ENCODE data around the gene TMEM273. TPM values are rescaled to one million over a fixed set of nuclear protein-coding genes. Genes with fewer than 3 reads are reported as not detected.

The TMEM273 gene
- total and polyA plus RNA-seq, 2 of the 4 experiments (the other 2 are of a cell fraction) = not detected

DNA sequence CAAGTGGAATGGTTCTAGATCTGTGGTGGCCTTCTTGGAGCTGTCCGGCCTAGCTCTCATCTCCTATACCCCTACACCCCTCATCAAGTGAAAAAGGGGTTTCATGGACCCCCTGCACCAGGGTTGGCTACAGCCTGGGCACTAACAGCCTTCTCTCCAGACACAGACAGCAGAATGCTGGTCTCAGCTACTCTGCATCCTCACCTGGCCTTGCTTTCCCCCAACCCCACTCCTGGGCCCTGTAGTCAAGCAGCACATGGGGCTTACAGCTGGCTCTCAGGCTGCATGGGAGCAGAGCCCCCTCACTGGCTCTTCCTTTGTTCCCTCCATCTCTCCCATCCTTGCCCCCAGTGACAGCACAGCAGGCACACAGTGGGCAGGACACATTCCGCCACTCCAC, 20.8 kb upstream of the TMEM273 start:
- H4K8ac ChIP-seq (ENCODE audit: low read depth in 2 of 2, low read length in 2 of 2) = no peak overlapping the region
- ATAC-seq (ENCODE audit: low read depth) (no peak), DNase-seq (no peak)
- no peaks in the 10 kb centered on the region for H3K79me1 ChIP-seq (ENCODE audit: low read depth in 1 of 2, low read length in 2 of 2)
- TF ChIP-seq MAZ (IDR thresholded peaks at IDR 0.05; ENCODE audit: borderline replicate concordance, low read depth, low read length) (no peak), POLR2A (IDR thresholded peaks at IDR 0.05; ENCODE audit: low read depth, low read length) (no peak), SMC3 (IDR thresholded peaks at IDR 0.05; ENCODE audit: low read depth, low read length) (no peak), CEBPB (IDR thresholded peaks at IDR 0.05; ENCODE audit: low read depth, low read length) (no peak), RAD21 (IDR thresholded peaks at IDR 0.05; ENCODE audit: low read length) (no peak), RFX5 (IDR thresholded peaks at IDR 0.05; ENCODE audit: low read depth, low read length) (no peak), CHD1 (IDR thresholded peaks at IDR 0.05; ENCODE audit: low read depth, low read length) (no peak), FOS (IDR thresholded peaks at IDR 0.05; ENCODE audit: low read depth, low read length) (no peak), MAFK (IDR thresholded peaks at IDR 0.05; ENCODE audit: low read depth, low read length) (no peak), MXI1 (IDR thresholded peaks at IDR 0.05; ENCODE audit: borderline replicate concordance, low read depth, low read length) (no peak), NFE2L2 (IDR thresholded peaks at IDR 0.05; ENCODE audit: low read depth, low read length) (no peak), RCOR1 (IDR thresholded peaks at IDR 0.05; ENCODE audit: insufficient replicate concordance, low read length) (no peak), BHLHE40 (IDR thresholded peaks at IDR 0.05; ENCODE audit: low read depth, low read length) (no peak)
- TF ChIP-seq, protein P1, sequence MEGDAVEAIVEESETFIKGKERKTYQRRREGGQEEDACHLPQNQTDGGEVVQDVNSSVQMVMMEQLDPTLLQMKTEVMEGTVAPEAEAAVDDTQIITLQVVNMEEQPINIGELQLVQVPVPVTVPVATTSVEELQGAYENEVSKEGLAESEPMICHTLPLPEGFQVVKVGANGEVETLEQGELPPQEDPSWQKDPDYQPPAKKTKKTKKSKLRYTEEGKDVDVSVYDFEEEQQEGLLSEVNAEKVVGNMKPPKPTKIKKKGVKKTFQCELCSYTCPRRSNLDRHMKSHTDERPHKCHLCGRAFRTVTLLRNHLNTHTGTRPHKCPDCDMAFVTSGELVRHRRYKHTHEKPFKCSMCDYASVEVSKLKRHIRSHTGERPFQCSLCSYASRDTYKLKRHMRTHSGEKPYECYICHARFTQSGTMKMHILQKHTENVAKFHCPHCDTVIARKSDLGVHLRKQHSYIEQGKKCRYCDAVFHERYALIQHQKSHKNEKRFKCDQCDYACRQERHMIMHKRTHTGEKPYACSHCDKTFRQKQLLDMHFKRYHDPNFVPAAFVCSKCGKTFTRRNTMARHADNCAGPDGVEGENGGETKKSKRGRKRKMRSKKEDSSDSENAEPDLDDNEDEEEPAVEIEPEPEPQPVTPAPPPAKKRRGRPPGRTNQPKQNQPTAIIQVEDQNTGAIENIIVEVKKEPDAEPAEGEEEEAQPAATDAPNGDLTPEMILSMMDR (conservative IDR thresholded peaks at IDR 0.05; ENCODE audit: low read depth, low read length) = no peak
- TF ChIP-seq, protein P2, sequence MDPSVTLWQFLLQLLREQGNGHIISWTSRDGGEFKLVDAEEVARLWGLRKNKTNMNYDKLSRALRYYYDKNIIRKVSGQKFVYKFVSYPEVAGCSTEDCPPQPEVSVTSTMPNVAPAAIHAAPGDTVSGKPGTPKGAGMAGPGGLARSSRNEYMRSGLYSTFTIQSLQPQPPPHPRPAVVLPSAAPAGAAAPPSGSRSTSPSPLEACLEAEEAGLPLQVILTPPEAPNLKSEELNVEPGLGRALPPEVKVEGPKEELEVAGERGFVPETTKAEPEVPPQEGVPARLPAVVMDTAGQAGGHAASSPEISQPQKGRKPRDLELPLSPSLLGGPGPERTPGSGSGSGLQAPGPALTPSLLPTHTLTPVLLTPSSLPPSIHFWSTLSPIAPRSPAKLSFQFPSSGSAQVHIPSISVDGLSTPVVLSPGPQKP (IDR thresholded peaks at IDR 0.05; ENCODE audit: borderline replicate concordance, low read depth, low read length) = no peak
- TF ChIP-seq, protein P3, sequence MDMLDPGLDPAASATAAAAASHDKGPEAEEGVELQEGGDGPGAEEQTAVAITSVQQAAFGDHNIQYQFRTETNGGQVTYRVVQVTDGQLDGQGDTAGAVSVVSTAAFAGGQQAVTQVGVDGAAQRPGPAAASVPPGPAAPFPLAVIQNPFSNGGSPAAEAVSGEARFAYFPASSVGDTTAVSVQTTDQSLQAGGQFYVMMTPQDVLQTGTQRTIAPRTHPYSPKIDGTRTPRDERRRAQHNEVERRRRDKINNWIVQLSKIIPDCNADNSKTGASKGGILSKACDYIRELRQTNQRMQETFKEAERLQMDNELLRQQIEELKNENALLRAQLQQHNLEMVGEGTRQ (IDR thresholded peaks at IDR 0.05; ENCODE audit: low read depth, low read length) = no peak
- H3K56ac ChIP-seq (ENCODE audit: extremely low read depth, insufficient read depth, low read length) = no peak overlapping the region
- H2BK5ac ChIP-seq (ENCODE audit: low read depth, low read length, poor library complexity, severe bottlenecking) = no peak overlapping the region
- no peak overlapping the region for H2AK9ac ChIP-seq (replicated peaks; ENCODE audit: low read depth, low read length, poor library complexity)
- no CpG with 5 or more reads among the region's 2 CpGs for WGBS, 2 experiments (ENCODE audit: extremely low coverage in 2 of 2, insufficient read length in 1 of 2)
- no peak overlapping the region for H3K23ac ChIP-seq (ENCODE audit: low read depth, low read length)
- H3K36me3 ChIP-seq (ENCODE audit: control insufficient read depth, insufficient read depth, low read length) = no peaks in the 10 kb centered on the region
- H3K4me1 ChIP-seq (ENCODE audit: control insufficient read depth, insufficient read depth, low read length) = no peaks in the 10 kb centered on the region
- H3K9me1 ChIP-seq (ENCODE audit: insufficient read depth, low read length) = no peaks in the 10 kb centered on the region
- ChIA-PET CTCF (interaction anchor here (0.6 kb wide), 1 partner anchor 8 kb away, joined by 3 read pairs; no protein-coding TSS in a partner anchor), POLR2A (ENCODE audit: unreplicated experiment) (no interaction called here)
- H3K9ac ChIP-seq (ENCODE audit: low read depth, low read length) = no peak overlapping the region
- H3K27me3 ChIP-seq (ENCODE audit: control insufficient read depth, insufficient read depth, low read length) = peaks cover 40% of the 10 kb centered on the region
- H3K9me3 ChIP-seq (ENCODE audit: control insufficient read depth, insufficient read depth, low read length) = no peaks in the 10 kb centered on the region; the same call in 1 of the 2 replicates
- H3K4ac ChIP-seq (ENCODE audit: low read depth, low read length) = no peak overlapping the region
- H4K91ac ChIP-seq (ENCODE audit: insufficient read depth, low read depth, low read length) = no peak overlapping the region
- no peak overlapping the region for H2AK5ac ChIP-seq (ENCODE audit: low read depth, low read length)
- H3K27ac ChIP-seq (ENCODE audit: insufficient read depth, low read length) = no peak overlapping the region
- no TSS peak for BruUV-seq (replicated peaks)
- no peak overlapping the region for H2BK120ac ChIP-seq (ENCODE audit: low read depth, low read length)
- no peak overlapping the region for H2AFZ ChIP-seq (replicated peaks; ENCODE audit: low read length, poor library complexity)
- no peak overlapping the region for H3K14ac ChIP-seq (replicated peaks; ENCODE audit: low read depth, low read length)
- dilution Hi-C loops (cut with HindIII; ENCODE audit: low sequenced_read_pairs, unreplicated experiment) (no loop called here), in situ Hi-C loops (cut with MboI; ENCODE audit: low sequenced_read_pairs) (no loop called here), intact Hi-C loops (cut with micrococcal nuclease) (no loop called here)
- H3K4me2 ChIP-seq (ENCODE audit: low read depth, low read length) = no peak overlapping the region
- no peak overlapping the region for H2BK20ac ChIP-seq (ENCODE audit: low read depth, low read length)
- no peak overlapping the region for H3K4me3 ChIP-seq (ENCODE audit: insufficient read depth, low read depth, low read length)
- no peaks in the 10 kb centered on the region for H4K20me1 ChIP-seq (ENCODE audit: insufficient read depth, low read length)
- H3K18ac ChIP-seq (ENCODE audit: low read depth, low read length) = no peak overlapping the region
- H2BK15ac ChIP-seq (ENCODE audit: low read depth, low read length) = no peak overlapping the region
- no peak overlapping the region for H4K5ac ChIP-seq (ENCODE audit: low read depth, low read length)
